ENCODE results near the gene MYO10. TPM values are rescaled to one million over a fixed set of nuclear protein-coding genes. Genes with fewer than 3 reads are reported as not detected.

MYO10 gene
- total and polyA plus RNA-seq, 2 of the 8 experiments (the other 6 are each of a cell fraction or from before 2014, with no cell fraction given) = 21.5 to 107 TPM

- Histone ChIP-seq H3K4me1 (replicated peaks in 1 of 4; ENCODE audit: control insufficient read depth in 3 of 4, insufficient read depth in 4 of 4, low read length in 3 of 4) (no peaks in the 10 kb centered on the region), H2BK5ac (ENCODE audit: low read depth, low read length) (no peak overlapping the region), H3K23ac (ENCODE audit: insufficient read length) (no peak overlapping the region), H4K5ac (ENCODE audit: insufficient read length, low read depth, low read length) (no peak overlapping the region), H3K14ac (ENCODE audit: insufficient read length) (no peak overlapping the region), H4K91ac (replicated peaks; ENCODE audit: insufficient read length, low read length) (no peak overlapping the region), H3K79me2 (ENCODE audit: control insufficient read depth in 1 of 2, insufficient read depth in 2 of 2, low read length in 2 of 2) (no peaks in the 10 kb centered on the region), H3K27me3 (replicated peaks in 1 of 4; ENCODE audit: control insufficient read depth in 3 of 4, extremely low read depth in 1 of 4, insufficient read depth in 3 of 4, low read length in 3 of 4) (no peaks in the 10 kb centered on the region), H2BK15ac (ENCODE audit: low read length) (no peak overlapping the region), H3K9me3 (ENCODE audit: insufficient read depth in 2 of 2, low read depth in 1 of 2, low read length in 1 of 2) (no peaks in the 10 kb centered on the region), H3K18ac (ENCODE audit: extremely low read depth, low read length) (no peak overlapping the region), H2BK120ac (replicated peaks; ENCODE audit: low read depth, low read length) (no peak overlapping the region), H3K27ac (ENCODE audit: low read depth, low read length) (no peak overlapping the region), H4K8ac (ENCODE audit: extremely low read depth, insufficient read depth, low read length) (no peak overlapping the region), H3K36me3 (ENCODE audit: control insufficient read depth in 2 of 4, insufficient read depth in 4 of 4, low read length in 3 of 4) (no peaks in the 10 kb centered on the region), H4K20me1 (replicated peaks in 1 of 2; ENCODE audit: control insufficient read depth in 1 of 2, insufficient read depth in 2 of 2, low read length in 2 of 2) (no peaks in the 10 kb centered on the region), H2BK20ac (ENCODE audit: low read length) (no peak overlapping the region), H2BK12ac (ENCODE audit: low read depth, low read length) (no peak overlapping the region), H3K56ac (replicated peaks; ENCODE audit: insufficient read length, low read depth, low read length) (no peak overlapping the region), H2AK5ac (ENCODE audit: low read depth, low read length) (no peak overlapping the region), H3K4me3 (ENCODE audit: extremely low read depth in 1 of 4, insufficient read depth in 2 of 4, low read depth in 3 of 4, low read length in 4 of 4) (no peak overlapping the region), H3K4me2 (ENCODE audit: insufficient read depth in 1 of 2, low read depth in 2 of 2, low read length in 2 of 2) (no peak overlapping the region), H3K23me2 (ENCODE audit: low read depth, low read length) (peaks cover 5% of the 10 kb centered on the region; the same call in 1 of the 2 replicates), H3K79me1 (ENCODE audit: low read depth, low read length) (no peaks in the 10 kb centered on the region), H2AFZ (ENCODE audit: low read length) (no peak overlapping the region), H3K4ac (replicated peaks; ENCODE audit: insufficient read length, low read depth, low read length) (no peak overlapping the region), H3K9ac (replicated peaks in 1 of 4; ENCODE audit: extremely low read depth in 1 of 4, low read depth in 3 of 4, low read length in 3 of 4) (no peak overlapping the region)
- TF ChIP-seq SIX5 (IDR thresholded peaks at IDR 0.05; ENCODE audit: low read depth, low read length) (no peak), TBP (IDR thresholded peaks at IDR 0.05; ENCODE audit: low read depth, low read length) (no peak), MAX (IDR thresholded peaks at IDR 0.05) (no peak), EGR1 (IDR thresholded peaks at IDR 0.05; ENCODE audit: borderline replicate concordance, low read depth, low read length) (no peak), RNF2 (IDR thresholded peaks at IDR 0.05; ENCODE audit: borderline replicate concordance, low read depth, low read length, missing control alignments, poor library complexity, severe bottlenecking) (no peak), CREB1 (IDR thresholded peaks at IDR 0.05) (no peak), TEAD4 (IDR thresholded peaks at IDR 0.05; ENCODE audit: low read depth, low read length) (no peak), KDM5A (IDR thresholded peaks at IDR 0.05; ENCODE audit: low read length) (no peak), SAP30 (IDR thresholded peaks at IDR 0.05; ENCODE audit: insufficient read depth, insufficient replicate concordance, low read length) (no peak)
- FAIRE-seq (no peak), DNase-seq (ENCODE audit: low read depth in 1 of 2, low spot score in 2 of 2) (no peak)
- 60% methylated on average over 3 of the region's 3 CpGs; no CpG with 5 or more reads in 1 of the 2 experiments for WGBS, 2 experiments (ENCODE audit: extremely low coverage in 1 of 2, insufficient coverage in 1 of 2, insufficient read length in 1 of 2, insufficient replicate concordance in 2 of 2, low coverage in 1 of 2, low lambda C conversion rate in 2 of 2, missing lambda C conversion rate in 1 of 2)
- CTCF ChIA-PET (ENCODE audit: partially characterized antibody) = no interaction called here
- POLR2A ChIA-PET (ENCODE audit: partially characterized antibody) = no interaction called here
These were observed 311.0 kb downstream of the MYO10 start for GRCh38 chr5:16625096-16625495.
